Activated T-helper 1 cell treated with Interleukin-2 at 50 U/mL for 16 hours (primary cell): Measurements from ENCODE around the gene DNASE1.
"Not testable (repeated sequence)": the region's sequence is repeated elsewhere in the genome, so short reads cannot be mapped to it uniquely, and the experiment has no call there.

Experiments used
- DNase-seq: peaks from one replicate; pipeline ENCODE4 v3.0.0-alpha.2; 2020; ENCODE audit warnings: low read depth

Gene DNASE1

DNA sequence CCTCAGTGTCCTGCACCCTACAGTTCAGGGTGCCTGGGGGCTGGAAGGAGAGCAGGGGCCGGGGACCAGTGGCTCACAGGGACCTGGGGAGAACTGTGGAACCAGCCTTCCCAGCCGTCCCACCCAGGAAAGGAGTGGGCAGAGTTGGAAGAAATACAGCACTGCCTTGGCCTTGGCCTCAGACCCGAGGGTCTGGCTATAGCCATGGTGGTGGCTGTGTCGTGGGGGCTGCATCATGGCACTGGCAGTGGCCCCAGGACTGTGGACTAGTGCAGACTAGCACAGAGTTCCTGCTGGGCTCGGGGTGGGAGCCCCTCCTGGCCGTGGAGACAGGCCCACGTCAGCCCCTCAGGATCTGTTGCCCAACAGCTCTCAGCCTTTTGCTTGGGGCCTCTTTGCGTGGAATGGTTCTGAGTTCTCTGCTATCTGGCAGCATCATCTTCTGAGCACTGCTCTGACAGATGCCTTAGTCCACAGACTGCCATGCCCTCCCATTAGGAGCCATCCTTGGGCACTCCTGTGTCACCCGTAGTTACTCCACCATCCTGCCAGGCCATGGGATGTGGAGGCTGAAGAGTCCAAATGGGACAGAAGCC is 12.6 kb upstream of the DNASE1 start:
- DNase-seq = no peak

DNA sequence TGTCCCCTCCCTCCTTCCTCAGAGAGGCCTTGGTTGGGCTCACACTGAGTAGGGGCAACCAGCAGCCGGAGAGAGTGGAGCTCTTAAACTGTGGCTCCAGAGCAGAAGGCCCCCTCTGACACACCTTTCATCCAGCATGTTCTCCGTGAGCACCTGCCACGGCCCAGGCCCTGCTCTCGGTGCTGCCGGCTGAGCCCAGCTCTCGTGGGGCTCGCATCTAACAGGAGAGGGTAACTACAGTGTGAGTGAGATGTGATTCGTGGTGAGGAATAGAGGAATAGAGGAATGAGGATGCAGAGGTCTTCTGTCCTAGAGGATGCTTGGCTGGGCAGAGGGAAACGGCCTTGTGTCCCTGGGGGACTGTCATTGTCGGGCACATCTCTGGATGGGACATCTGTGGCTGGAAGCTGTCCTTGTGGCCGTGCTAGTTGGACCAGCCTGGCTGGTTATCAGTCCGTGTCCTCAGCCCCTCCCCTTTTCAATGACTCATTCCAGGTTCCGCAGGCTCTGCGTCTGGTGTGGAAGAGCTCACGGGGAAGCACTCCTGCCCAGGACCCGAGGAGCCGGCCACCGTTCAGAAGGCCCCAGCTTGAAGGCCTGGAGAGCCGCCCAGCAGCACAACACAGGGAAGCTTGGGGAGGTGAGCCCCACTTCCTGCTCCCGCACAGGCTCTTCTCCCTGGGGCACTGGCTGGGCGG is 11.9 kb upstream of the DNASE1 start:
- no peak for DNase-seq

DNA sequence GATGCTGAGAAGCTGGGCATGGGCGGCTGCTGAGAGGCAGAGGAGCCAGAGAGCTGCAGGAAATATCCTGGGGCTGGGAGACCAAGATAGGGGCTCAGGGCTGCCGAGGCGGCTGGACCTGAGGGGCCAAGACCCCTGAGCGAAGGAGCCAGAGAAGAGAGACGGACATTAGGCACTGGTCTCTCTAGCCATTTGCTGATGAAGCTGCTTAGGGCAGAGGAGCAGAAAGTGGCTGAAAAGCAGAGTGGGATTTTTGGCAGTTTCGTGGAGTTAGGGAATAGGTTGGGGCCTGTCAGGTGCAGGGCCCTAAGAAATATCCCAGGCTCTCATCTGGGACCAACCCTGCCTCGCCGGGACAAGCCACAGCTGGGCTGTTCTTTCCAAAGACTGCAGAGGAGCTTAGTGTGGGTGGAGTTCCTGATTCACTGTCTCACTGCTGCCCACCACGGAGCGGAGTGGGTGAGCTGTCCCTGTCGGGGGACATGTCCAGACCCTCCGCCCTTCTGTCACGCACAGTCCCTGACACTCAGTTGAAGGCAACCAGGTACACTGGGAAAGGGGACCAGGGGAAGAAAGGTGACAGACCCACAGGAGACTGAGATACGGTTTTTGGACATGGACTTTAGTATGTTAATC is 11.3 kb upstream of the DNASE1 start:
- DNase-seq = no peak

DNA sequence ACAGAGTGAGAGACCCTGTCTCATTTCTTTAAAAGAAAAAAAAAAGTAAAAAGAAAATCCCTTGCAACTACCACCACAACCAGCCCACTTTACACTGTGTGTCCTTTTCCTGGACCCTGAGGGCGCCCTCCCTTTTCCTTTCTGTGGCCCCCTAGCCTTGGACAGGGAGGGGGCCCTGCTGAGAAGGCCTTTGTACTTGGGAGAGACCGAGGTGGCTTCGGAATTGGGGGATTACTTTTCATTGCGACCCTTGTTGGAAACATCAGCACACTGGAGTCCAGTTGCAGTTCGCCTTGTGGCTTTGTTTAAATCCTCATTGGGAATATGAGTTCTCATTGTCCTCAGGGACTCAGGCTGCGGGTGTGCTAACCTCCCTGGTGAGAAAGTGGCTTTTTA is 9.4 kb upstream of the DNASE1 start:
- DNase-seq = no peak

DNA sequence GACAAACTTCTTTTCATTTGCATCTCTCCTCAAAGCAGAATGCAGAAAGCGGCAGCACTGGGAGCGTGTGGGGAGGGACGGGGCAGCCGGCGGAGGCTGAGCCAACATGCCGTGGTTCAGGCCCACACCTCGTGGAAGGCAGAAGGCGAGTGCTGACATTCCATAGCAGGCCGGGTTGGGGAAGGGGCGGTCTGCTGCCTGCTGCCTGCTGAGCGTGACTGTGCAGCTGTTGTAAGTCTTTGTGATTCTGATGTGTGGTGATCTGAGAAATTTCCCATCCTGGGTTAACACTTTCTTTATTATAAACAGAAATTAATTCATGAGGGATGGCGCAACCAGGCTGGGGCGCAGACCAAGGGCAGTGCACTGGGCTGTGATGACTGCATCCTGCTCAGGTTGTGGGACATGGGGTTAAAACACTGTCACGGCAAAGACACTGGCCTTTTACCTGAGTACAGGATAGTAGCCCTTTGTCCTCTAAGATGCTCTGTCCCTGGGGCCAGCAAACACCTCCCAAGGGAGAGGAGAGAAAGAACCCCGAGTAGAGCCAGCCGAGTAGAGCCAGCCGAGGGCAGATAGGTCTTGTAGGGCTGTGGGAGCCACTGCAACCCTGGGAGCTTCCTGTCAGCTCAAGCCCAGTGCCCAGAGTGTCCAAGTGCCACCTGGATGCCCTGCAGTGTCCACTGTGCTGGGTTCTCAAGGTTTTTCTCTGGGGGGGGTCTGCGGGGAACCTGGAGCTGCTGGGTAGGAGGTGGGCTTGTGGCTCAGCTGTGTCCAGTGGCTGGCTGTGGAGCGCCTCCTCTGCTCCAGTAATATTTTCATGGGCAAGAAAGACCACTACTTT is 8.8 kb upstream of the DNASE1 start:
- no peak for DNase-seq

DNA sequence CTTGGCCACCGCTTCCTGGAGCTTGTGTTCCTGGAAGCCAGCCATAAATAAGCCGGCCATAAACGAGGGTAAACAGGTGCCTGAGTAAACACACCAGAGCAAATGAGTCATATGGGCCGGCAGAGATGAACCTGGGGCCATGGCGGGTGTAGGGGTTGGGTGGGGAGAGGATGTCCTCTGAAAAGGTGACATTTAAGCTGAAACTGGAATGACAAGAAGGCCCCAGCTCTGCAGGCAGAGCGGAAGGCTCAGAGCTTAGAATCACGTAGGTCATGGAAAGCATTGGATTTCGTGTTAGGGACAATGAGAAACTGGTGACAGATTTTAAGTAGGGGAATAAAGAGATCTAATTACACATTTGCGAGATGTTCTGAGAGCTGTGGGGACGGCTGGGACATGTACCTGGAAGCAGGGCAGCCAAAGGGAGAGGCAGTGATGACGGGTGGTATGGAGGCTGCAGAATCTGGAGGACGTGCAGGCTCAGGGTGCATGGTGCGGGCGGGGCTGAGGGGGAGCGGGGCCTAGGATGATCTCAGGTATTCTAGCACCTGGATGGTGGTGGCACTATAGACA is 8.1 kb upstream of the DNASE1 start:
- DNase-seq = no peak

DNA sequence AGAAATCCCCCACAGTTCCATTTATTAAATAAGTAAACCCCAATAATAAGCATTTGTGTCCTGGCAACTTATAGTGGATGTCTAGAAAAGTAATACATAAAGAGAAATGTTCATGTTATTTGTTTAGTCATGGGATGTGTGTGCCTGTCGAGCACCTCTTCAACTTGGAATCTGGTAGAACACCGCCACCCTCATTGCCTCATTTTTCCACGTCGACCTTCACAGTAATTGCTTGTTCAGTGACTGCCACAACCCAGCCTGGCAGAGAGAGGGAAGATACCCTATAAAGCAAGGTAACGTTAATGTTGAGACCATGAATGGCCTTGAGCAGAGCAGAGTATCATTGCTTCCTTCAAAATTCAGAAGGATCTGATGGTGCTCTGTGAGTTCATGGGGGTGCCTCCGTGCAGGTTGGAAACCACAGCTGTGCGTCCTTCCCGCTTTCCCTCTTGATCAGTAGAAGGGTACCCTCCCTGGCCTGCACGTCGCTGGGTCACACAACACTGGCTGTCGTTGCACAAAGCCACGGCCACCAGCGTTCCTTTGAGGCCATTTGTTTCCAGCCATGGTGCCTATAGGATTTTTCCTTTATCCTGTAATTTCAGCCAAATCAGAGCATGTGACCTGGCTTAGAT is 3.7 kb upstream of the DNASE1 start:
- no peak for DNase-seq

DNA sequence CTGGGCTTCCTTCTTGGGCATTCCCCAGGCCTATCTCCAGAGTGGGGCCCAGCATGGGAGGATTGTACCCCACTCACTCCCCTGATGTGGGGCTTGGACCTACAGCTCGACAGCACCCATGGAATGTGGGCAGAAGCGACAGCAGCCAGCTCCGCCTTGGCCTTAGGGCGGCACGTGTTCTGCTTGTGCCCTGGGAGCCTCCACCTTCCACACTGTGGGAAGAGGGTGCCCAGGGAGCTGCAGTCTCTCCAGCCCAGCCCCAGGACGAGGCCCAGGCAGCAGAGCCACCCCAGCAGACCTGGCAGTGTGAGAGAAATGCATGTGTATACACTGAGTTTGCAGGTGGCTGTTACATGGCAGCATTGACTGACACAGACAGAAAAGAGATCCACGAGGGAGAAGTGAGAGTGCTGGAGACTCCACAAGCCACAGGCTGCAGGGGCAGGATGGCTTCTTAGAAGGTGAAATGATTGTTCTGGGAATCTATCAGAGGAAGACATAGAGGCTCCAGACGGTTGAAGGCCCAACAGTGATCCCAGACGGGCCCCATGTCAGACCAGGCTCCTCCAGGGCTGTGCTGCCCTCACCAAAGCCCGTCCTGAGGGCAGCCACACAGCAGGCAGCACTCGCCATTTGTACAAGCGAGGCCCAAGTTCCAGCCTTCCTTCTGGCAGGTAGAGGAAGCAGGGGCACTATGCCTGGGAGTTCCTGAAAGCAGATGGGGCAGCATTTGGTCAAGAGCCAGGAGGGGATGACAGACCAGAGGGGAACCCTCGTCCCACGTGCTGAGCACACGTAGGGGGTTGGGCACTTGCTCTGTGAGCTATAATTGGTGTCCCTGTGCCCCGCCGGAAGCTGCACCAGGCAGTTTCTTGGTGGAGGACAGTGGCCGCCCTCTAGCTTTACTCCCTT is 2.8 kb upstream of the DNASE1 start:
- DNase-seq = no peak

DNA sequence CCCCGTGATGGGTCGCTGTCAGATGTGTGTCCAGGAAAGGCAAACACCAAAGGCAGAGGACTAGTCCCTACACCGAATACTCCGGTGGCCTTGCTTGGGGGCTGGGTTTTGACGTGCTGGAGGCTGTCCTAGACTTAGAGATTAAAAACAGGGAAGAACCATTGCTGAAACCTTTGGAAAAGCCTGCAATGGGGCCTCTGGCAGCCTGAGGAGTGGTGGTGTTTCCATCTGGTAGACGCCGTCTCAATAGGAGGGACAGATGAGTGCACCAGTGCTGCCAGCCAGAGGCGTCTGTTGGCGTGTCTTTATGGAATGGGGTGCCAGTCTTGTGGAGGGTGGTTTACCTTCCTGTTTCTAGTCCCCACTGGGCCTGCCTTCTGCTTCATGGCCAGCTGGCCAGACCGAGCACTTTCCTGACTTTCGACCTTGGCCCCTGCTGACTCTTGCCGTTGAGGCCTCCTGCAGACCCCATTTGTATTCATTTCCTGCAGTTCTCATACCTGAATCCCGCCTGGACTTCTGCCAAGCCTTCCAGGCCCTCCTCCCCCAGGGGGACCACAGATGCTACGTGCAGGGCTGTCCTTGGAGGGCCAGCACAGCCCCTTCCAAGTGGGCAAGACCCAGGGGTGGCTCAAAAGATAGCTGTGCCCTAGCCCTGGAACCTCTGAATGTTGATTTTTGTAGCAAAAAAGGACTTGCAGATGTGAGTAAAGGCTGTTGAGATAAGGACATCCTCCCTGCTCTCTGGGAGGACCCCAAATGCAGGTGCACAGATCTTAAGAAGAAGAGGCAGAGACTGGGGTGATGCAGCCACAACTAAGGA is 1.9 kb upstream of the DNASE1 start:
- no peak for DNase-seq

DNA sequence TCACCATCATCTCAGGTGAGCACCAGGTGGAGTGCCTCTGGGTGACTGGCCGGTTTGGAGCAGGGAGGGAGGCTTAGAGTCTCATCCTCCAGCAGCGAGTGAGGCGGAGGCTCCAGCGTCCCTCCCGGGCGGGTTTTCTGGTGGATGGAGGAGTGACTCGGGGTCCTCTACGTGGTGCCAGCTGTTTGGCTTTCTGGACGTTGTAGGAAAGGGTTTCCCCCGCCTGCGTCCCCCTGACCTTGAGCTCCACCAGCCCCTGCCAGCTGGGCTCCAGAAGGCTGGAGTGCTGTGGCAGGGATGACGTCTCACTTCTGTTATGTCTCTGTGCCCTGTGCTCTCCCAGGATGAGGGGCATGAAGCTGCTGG is 522 bp downstream of the DNASE1 start:
- no peak for DNase-seq

DNA sequence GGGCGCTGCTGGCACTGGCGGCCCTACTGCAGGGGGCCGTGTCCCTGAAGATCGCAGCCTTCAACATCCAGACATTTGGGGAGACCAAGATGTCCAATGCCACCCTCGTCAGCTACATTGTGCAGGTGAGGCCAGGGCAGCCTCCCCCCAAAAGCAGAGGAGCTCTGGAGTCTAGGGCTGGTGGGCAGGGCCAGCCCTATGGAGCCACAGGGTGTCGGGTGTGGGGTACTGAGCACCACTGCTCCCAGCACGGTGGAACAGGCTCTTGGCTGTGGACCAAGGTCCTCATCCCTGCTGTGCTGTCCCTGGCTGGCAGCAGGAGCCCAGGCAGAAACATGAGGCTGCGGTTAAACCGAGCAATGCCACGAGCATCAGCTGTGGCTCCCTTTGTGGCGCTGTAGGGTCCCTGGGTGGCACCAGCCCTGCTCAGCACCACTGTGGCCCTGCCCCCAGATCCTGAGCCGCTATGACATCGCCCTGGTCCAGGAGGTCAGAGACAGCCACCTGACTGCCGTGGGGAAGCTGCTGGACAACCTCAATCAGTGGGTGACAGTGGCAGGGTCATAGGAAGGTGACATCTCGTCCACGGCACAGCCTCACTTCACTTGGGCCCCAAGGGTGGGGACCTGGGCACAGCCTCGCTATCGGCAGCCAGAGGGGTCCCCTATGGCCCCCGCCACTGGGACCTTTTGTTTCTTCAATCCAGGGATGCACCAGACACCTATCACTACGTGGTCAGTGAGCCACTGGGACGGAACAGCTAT is 1.1 kb downstream of the DNASE1 start:
- no peak for DNase-seq

DNA sequence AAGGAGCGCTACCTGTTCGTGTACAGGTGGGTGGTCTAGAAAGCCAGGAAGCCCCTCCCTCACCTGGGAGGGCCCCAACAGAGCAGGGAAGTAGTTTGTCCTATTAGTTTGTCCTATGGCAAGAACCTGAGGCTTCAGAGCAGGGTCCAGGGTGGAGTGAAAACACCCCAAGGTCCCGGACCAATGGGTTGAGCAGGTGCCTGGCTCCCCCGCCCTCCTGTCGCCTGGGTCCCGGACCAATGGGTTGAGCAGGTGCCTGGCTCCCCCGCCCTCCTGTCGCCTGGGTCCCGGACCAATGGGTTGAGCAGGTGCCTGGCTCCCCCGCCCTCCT is 1.6 kb downstream of the DNASE1 start:
- DNase-seq = not testable (repeated sequence)

DNA sequence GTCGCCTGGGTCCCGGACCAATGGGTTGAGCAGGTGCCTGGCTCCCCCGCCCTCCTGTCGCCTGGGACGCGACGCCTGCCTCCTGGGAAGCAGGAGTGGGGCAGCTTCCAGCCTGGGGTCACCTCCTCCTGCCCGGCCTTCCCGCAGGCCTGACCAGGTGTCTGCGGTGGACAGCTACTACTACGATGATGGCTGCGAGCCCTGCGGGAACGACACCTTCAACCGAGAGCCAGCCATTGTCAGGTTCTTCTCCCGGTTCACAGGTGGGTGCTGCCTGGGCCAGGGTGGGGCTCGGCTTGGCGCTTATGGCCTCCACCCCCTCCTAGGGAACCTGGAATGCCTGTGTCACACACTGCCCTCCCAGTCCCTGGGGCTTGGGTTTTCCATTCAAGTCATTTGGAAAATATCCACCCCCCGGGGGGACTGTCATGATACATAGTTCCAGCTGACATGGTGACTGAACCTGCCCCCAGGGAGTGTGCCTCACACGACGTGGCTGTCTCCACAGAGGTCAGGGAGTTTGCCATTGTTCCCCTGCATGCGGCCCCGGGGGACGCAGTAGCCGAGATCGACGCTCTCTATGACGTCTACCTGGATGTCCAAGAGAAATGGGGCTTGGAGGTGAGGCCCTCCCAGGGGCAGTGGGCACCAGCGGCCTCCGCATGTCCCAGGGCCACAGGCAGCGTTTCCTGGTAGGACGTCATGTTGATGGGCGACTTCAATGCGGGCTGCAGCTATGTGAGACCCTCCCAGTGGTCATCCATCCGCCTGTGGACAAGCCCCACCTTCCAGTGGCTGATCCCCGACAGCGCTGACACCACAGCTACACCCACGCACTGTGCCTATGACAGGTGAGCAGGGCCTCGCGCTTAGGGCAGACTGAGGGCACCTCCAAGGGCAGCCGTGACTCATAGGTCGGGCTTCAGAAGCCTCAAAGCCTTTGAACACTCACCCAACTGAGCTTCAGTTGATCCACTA is 2.3 kb downstream of the DNASE1 start:
- DNase-seq = no peak

DNA sequence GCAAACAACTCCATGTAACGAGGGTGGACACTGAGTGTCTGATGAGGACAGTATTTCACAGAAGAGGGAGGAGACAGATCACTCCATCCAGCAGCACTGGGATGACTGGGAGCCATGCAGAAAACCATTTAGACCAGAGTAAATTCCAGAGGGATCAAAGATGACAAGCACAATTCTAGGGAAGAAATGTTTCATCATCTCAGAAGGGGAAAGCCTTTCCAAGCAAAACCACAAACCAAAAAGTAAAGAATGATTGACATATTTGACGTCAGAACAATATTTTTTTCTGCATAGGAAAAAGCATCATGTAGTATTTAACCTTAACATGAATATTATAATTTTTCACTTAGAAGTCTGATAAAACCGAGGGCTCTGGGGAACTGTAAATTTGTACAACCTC is 4.8 kb downstream of the DNASE1 start:
- no peak for DNase-seq

DNA sequence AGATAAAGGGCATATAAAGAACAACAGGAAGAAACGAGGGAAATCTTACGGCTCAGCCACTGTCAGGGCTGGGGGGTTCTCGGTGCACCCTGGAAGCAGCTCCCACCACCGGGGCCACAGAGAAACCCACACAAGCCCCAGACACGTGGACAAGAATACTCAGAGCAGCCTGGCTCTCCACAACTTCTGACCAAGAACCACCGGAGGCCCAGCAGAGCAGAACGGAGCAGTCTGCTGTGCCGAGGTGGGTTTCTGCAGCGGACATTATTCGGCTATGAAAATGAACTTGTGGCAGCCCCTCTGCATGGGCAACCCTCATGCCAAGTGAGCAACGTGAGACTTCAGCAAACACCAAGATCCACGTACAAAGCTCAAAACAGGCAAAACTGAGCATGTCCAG is 6.8 kb downstream of the DNASE1 start:
- DNase-seq = no peak

DNA sequence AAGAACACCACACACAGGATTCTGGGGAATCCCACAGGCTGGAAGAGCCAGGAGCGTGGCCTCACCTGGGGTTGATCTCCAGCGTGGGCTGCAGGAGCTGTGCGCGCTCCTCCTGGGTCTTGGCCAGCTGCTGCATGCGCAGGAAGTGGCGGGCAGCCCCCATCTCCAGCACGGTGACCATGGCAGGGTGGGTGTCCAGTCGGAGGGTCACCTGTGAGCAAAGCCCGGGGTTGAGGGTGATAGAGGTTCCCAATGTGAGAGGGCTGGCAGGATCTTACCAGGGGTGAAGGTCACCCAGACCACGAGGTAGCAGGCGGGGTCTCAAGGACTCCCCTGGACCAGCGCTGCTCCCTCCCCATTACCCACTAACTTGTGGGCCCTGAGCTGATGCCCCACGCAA is 7.4 kb downstream of the DNASE1 start:
- no peak for DNase-seq

DNA sequence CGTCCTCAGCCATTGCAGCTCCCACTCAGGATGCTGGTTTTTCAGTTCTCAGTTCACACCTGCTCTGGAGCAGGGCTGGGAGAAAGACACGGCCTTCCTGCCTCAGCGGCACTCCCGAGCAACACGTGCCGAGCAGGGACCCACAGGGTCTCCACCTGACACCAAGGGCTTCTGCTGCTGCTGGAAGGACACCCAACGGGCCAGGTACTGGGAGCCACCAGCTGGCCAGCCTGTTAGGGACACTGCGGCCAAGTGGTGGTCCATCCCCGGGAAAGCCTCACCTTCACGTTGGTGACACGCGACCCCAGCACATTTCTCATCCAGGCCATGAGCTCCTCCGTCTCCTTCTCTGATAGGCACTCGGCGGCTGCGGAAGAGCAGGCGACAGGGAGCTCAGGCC is 8.1 kb downstream of the DNASE1 start:
- no peak for DNase-seq

DNA sequence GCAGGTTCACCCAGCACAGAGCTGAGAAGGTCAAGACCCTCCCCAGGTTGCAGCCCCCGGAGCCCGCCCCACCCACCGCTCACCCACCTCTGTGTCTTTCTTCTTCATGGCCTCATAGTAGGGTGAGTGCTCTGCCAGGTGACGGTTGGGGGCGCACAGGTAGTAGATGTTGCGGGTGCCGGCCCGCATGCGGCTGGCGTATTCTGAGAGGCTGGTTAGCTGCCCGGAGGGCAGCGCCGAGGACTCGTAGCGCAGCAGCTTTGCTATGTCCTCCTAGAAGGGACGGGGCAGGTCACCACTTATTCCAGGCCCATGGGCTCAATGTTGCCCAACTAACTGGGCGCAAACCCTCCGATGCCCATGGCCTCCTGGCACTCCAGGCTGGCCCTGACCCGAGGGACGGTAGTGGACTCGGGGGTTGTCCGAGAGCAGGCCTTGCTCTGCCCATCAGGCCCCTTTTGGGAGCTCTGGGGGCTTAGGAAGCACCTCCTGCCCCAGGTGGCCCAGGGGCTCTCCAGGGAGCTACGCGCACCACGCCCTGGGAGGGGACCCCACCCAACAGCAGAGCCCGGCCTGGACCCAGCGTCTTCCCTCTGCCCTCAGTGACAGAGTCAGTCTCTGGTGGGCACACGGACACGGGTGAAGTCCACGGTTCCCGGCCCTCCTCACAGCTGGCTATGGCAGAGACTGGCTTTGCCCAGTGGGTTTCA is 9.9 kb downstream of the DNASE1 start:
- DNase-seq = no peak
